HUDEP-2 (cell line): ENCODE measurements around the gene TPCN1.

Experiments
- DNase-seq, 76 experiments: peaks; one replicate each; lab custom pipeline; 2025; ENCODE audit not compliant: unreplicated experiment in 76 of 76; lab: John Stamatoyannopoulos, UW

TPCN1 gene

GRCh38 chr12:113276946-113277500 is 55.8 kb downstream of the TPCN1 start:
- no peak for DNase-seq

GRCh38 chr12:113277511-113277910 is 56.2 kb downstream of the TPCN1 start:
- no peak for DNase-seq

GRCh38 chr12:113278141-113278540 is 56.9 kb downstream of the TPCN1 start:
- DNase-seq = no peak

DNA sequence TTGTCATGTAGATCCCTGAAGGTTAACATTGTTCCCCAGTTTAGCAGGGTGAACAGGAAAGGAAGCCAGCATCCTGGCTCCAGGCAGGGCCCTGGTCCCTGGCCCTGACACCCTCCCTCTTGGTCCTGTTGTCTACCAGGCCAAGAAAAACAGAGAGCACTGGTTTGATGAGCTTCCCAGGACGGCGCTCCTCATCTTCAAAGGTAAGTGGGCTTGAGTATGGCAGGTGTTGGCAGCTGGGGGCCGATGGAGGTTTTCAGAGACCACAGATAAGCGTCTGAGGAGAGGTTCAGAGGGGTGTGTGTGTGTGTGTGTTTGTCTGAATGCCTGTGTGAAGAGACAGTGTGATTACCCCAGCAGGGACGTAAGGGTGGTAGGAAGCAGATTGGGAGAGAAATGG is 57.4 kb downstream of the TPCN1 start:
- DNase-seq = no peak

DNA sequence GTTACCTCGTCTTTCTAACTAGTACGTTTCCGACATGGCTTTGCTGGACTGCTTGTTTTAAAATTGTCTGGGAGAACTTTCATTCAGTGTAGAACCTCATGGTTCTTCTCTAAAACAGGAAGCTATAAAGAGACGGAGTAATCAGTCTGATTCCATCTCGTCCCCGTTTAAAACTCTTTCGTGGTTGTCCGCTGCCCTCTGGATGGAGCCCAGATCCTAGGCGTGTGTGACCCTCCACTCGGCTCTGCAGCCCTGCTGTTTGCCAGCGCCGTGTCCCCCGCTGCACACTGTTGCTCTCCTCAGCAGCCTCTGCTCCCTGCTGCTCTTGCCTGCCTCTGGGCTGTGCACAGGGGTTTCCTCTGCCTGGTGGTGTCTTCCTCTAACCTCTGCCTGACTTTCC is 63.5 kb downstream of the TPCN1 start:
- no peak for DNase-seq

GRCh38 chr12:113285679-113286610 is 64.7 kb downstream of the TPCN1 start:
- DNase-seq = no peak

DNA sequence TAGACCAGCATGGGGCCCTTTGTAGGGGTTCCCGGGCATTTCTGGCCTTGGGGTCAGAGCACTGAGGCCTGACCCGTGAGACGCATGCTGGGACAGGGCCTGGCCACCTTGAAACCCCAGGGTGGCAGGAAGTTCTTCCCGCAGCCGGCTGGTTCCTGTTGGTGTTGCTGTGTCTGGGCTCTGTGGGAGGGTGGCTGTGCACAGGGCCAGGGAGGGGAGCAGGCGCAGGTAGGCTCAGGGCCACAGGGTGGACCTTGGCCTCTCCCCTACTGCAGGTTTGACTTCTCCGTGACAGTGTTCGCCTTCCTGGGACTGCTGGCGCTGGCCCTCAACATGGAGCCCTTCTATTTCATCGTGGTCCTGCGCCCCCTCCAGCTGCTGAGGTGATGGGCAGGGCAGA is 65.4 kb downstream of the TPCN1 start:
- DNase-seq = no peak

DNA sequence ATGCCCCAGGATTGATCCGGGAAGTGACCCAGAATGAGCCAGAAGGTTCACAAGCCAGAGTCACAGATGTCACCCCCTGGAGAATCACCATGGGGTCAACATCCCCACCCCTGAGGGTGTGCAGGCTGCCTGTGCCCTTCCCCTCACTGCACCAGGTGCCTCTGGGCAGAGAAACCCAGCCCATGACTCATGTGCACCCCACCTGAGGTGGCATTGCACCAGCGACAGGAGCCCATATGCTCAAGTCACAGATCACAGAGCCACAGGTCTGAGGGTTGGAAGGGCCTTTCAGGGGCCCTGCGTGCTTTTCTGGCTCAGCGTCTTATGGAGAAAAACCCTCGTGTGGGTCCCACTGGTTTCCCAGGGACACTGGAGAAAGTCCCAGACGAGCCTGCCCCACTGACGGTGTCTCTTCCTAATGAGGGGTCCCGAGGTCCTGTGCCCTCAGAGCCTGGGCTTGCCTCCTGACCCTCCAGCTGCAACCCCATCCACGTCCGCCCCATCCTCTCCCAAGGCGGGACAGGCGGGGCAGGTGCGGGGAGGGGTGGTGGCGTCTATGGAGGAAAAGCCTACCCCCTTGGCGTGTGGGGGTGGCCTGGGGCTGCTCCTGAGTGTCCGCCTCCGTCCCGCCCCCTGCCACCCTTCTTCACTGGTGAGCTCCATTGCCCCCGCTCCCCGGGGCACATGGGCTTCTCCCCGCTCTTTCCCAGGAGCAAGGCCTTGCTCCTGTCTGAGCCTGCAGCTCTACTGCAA is 66.1 kb downstream of the TPCN1 start:
- DNase-seq = no peak

GRCh38 chr12:113287899-113288282 is 66.6 kb downstream of the TPCN1 start:
- DNase-seq = no peak

DNA sequence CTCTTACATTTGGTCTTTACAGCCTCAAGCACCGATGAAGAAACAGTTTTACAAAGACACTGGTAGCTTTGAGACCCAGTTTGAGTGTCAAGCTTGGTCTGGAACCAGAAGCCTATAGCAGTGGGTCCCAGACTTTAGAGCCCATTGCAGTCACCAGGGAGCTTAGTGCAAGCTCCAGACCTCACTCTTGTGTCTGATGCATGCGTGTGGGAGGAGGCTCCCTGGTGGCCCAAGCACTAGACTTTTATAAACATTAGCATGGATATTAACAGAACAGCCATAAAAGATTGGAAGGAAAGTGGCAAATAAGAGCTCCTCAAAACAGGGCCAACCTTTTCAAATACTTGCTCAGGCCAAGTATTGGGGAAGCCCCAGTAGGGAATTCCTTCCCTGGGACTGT is 68.1 kb downstream of the TPCN1 start:
- no peak for DNase-seq

DNA sequence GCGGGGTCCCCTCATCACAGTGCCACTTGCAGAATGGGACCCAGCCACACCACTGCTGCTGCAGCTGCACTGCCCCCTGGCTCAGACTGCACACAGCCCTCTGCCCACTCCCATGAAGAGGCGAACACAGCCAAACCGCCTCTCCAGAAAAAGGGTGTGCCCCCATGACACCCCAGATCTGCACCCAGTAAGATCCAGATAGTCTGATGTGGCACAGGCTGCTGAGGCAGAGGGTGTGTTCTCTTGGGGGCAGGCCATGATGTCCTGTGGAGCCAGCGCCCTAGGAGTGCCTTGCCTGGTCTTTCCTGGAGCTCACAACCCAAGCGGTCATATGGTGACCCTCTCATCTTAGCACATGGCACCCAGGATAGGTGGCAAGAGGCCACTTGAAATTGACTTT is 69.2 kb downstream of the TPCN1 start:
- DNase-seq = peak in 39 of 76 experiments; percentile 5 to 63 (median 35)

GRCh38 chr12:113291586-113291985 is 70.3 kb downstream of the TPCN1 start:
- no peak for DNase-seq

GRCh38 chr12:113292091-113292490 is 70.8 kb downstream of the TPCN1 start:
- DNase-seq = no peak

DNA sequence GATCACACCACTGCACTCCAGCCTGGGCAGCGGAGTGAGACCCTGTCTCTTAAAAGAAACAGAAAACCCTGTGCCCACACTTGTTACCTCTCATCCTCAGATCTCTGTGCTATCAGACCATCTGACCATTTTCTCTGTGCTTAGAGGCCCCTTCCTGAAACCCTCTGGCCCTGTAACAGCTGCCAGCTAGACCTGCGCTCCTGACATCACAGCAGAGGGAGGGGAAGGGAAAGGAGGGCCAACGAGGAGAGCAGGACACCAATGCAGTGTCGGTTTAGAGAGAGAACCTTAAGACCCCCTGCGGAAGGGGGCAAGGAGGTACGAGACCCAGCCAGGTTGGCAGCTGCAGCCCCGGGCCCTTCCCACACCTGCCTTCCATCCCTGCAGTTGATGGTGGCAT is 71.3 kb downstream of the TPCN1 start:
- no peak for DNase-seq

DNA sequence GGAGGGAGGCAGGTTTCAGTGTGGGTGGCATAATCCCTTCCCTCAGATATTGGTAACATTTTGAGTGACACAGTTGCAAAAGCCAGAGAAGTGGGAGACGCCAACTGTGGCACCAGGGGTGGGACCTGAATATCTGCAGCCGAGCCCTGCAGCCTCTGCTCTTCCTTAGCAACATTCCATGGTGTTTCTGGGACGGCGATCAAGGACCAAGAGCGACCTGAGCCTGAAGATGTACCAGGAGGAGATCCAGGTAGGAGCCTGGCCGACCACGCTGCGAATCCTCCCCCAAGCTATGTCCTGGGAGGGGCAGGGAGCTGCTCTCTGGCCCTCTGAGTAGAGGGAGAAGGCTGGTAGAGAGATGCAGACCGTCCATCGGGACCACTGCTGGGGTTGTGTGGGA is 71.8 kb downstream of the TPCN1 start:
- no peak for DNase-seq

- DNase-seq = no peak
Observed at GRCh38 chr12:113295886-113296556, 74.8 kb downstream of the TPCN1 start.

DNA sequence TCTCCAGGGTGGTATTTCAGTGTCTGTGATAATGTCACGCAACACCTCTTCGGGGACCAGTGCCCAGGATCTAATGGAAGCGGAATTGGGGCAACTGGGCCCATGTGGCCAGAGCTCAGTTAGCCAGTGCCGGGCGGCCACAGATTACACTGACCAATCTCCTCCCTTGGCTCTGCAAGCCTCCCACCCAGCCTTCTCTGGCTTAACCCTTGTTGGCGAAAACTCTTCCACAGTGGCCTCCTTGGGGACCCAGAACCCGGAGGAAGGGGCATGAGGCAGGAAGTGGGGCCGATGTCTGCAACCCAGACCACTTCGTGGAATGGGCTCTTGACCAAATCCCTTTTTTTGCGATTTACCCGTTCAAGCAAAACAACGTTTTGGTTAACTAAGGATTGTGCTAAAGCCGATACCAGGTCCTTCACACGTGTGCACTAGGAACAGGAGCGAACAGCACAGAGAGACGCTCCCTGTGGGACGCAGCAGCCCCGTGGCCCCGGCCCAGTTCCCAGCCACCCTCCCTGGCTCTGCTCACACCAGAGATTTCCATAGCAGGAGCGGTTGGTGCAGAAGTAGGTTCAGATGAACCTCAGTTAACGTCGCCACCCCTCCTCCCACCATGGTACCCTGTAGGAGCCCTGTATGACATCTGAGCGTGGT is 75.4 kb downstream of the TPCN1 start:
- DNase-seq = no peak

DNA sequence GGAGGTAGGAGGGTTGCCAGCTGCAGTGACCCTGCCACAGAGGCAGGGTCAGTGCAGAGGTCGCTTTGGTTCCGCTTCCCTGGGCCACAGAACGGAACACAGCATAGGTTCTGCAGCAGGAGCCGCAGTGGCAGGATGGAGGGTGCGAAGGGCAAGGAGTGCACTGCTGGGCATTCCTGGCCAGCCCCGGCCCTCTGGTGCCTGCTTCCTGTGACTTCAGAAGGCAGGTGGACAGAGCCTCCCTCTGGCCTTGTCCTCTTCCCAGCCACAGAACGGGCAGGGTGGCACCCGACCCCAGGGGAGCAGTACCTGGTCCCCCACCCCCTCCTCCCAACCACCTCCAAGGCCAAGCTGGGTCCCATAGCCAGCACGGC is 75.9 kb downstream of the TPCN1 start:
- DNase-seq = no peak

- DNase-seq = no peak
Observed at GRCh38 chr12:113297621-113298471, 76.6 kb downstream of the TPCN1 start.

DNA sequence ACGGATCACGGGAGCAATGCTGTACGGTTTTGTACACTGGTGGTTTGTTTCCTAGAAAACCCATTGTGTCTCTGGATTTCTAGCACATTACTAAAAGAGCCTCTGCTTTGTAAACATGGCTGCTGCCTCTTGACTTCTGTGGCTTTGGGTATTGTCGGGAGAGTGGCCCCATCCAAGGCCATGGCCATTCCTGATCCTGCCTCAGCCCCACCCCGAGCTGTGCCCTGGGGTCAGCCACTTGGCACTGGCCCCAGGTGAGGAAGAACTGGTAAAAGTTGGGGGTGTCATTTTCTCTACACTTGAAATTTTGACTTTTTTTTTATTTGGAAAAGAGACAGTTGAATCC is 77.2 kb downstream of the TPCN1 start:
- no peak for DNase-seq
